Vagina (tissue), 2 donors: ENCODE measurements around the gene OSBPL1A. TPM values are rescaled to one million over a fixed set of nuclear protein-coding genes. Genes with fewer than 3 reads are reported as not detected.

Experiments
- DNase-seq, 2 donors: peaks; one replicate each; pipeline ENCODE4 v3.0.0-alpha.2; 2017; ENCODE audit errors: extremely low spot score in 2 of 2
- H3K27ac ChIP-seq: fragments of 200-600 bp; sonication (generic); one replicate; pipeline ENCODE4 v1.5.1; 2019
- H3K27me3 ChIP-seq: fragments of 200-600 bp; sonication (generic); one replicate; pipeline ENCODE4 v1.5.1; 2019
- H3K36me3 ChIP-seq, 2 donors: fragments of 200-600 bp; sonication (generic); one replicate each; pipeline ENCODE4 v1.5.1; 2017 to 2019
- H3K4me1 ChIP-seq: fragments of 200-600 bp; sonication (generic); one replicate; pipeline ENCODE4 v1.5.1; 2019
- H3K4me3 ChIP-seq, 2 donors: fragments of 200-600 bp; sonication (generic); 1 replicate in 1 of 2; 2 replicates in 1 of 2; pipeline ENCODE4 v1.5.1; 2016 to 2019
- H3K9me3 ChIP-seq: fragments of 200-600 bp; sonication (generic); one replicate; pipeline ENCODE4 v1.5.1; 2019
- POLR2A ChIP-seq, 2 donors: fragments of 450-650 bp; IDR thresholded peaks; one replicate each; pipeline ENCODE4 v1.6.1; 2017; ENCODE audit warnings: antibody characterized with exemption in 2 of 2, mild to moderate bottlenecking in 2 of 2, moderate library complexity in 2 of 2
- POLR2AphosphoS5 ChIP-seq, 2 donors: sonication (generic); formaldehyde crosslinking; IDR thresholded peaks; one replicate each; pipeline ENCODE4 v1.9.0; 2017; ENCODE audit warnings: antibody characterized with exemption in 2 of 2, mild to moderate bottlenecking in 2 of 2, low read depth in 1 of 2; ENCODE audit not compliant: insufficient read depth in 1 of 2
- intact Hi-C: fragments of 100-400 bp; cut with DNase I; formaldehyde crosslinking; loops from one replicate; pipeline ENCODE4 v1.15.1; 2023
- total RNA-seq: library from RNA; depleted of rRNA; stranded (reverse); fragments of >200 nt; gene quantifications from one replicate; pipeline ENCODE4 v1.2.3, GENCODE V29; 2016
- TF ChIP-seq, protein P1 (sequence below), 3 experiments: fragments of 450-650 bp in 2 of 3; fragments of 200-600 bp in 1 of 3; sonication (generic) in 1 of 3; IDR thresholded peaks; one replicate each; pipeline ENCODE4 v1.5.1; 2017 to 2019; ENCODE audit warnings: antibody characterized with exemption in 3 of 3, mild to moderate bottlenecking in 2 of 3, moderate library complexity in 2 of 3

OSBPL1A gene
- total RNA-seq, 1 donor from 2014 or later = 33.9 TPM

DNA sequence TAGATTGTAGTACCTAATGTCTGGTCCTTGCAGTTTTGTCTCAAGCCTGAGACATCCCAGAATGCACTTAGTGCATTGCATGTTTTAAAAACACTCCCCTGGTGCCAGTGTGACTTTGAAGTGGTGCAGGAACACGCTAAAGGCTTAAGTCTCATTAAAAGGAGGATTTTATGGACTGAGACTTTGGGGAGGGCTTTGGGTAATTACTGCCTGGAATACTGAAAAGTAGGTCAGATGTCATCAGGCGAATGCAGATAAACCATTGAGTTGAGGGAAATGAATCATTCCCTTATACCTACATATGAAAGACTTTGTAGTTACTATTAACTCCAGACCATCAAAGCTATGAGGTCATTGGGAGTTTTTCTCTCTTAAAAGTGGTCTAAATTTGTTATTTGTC lies 3.0 kb upstream of the OSBPL1A start:
- intact Hi-C loops = no loop called here
- Histone ChIP-seq H3K36me3 (no peaks in the 10 kb centered on the region), H3K4me1 (peaks cover 22% of the 10 kb centered on the region)

DNA sequence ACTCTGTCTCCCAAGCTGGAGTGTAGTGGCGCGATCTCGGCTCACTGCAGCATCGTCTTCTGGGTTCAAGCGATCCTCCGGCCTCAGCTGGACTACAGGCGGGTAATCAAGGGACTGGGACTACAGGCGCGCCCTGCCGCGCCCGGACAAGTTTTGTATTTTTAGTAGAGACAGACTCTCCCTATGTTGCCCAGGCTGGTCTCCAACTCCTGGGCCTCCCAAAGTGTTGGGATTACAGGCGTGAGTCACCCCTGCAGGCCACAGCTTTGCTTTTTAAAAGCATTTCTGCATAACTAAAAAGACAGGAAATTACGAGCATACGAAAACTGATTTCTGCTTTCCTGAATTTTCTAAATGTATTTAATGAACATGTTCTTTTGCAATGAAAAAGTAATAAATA lies 916 bp upstream of the OSBPL1A start:
- Histone ChIP-seq H3K4me1 (peaks cover 28% of the 10 kb centered on the region), H3K4me3 (peak overlapping the region; percentile 62 to 77), H3K27ac (peak overlapping the region; percentile 83), H3K36me3 (no peaks in the 10 kb centered on the region), H3K27me3 (no peaks in the 10 kb centered on the region), H3K9me3 (no peaks in the 10 kb centered on the region)
- TF ChIP-seq, protein P1, sequence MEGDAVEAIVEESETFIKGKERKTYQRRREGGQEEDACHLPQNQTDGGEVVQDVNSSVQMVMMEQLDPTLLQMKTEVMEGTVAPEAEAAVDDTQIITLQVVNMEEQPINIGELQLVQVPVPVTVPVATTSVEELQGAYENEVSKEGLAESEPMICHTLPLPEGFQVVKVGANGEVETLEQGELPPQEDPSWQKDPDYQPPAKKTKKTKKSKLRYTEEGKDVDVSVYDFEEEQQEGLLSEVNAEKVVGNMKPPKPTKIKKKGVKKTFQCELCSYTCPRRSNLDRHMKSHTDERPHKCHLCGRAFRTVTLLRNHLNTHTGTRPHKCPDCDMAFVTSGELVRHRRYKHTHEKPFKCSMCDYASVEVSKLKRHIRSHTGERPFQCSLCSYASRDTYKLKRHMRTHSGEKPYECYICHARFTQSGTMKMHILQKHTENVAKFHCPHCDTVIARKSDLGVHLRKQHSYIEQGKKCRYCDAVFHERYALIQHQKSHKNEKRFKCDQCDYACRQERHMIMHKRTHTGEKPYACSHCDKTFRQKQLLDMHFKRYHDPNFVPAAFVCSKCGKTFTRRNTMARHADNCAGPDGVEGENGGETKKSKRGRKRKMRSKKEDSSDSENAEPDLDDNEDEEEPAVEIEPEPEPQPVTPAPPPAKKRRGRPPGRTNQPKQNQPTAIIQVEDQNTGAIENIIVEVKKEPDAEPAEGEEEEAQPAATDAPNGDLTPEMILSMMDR (IDR thresholded peaks at IDR 0.05) = no peak
- TF ChIP-seq POLR2AphosphoS5 (IDR thresholded peaks at IDR 0.05; ENCODE audit: insufficient read depth in 1 of 2, low read depth in 1 of 2) (no peak), POLR2A (IDR thresholded peaks at IDR 0.05) (no peak)
- intact Hi-C loops = no loop called here
- no peak for DNase-seq

More for the DNA sequence above, 3.0 kb upstream of the OSBPL1A start:
- TF ChIP-seq, protein P1 (IDR thresholded peaks at IDR 0.05) = no peak
- TF ChIP-seq POLR2AphosphoS5 (IDR thresholded peaks at IDR 0.05; ENCODE audit: insufficient read depth in 1 of 2, low read depth in 1 of 2) = no peak
- no peak for TF ChIP-seq POLR2A (IDR thresholded peaks at IDR 0.05)
- Histone ChIP-seq H3K4me3 (no peak overlapping the region), H3K27me3 (no peaks in the 10 kb centered on the region), H3K27ac (no peak overlapping the region), H3K9me3 (no peaks in the 10 kb centered on the region)
- DNase-seq = peak in 1 of 2 donors; percentile 25

DNA sequence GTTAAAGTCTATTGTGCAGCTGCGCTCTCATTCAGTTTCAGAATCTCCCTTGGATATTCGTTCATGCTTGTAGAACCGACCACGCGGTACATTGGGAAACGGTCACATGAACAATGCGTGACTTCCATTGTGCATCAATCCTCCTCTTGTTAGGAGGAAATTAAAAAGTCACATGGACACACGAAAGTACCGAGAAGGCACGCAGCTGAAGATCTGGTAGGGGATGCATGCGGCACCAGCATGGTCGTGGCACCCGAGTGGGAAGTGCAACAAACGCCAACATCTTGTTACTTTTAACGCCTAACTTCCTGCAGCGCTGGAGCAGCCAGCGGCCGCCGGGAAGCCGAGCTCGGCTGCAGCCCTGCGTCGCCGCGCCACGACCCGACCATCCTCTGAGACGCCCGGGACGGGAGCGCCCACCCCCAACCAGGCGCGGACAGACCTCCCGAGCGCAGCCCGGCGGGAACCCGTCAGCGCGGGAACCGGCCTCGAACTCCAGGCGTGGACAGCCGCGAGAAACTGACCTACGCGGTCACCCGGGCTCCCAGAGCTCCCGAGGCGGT lies 412 bp downstream of the OSBPL1A start:
- Histone ChIP-seq H3K9me3 (no peaks in the 10 kb centered on the region), H3K27me3 (no peaks in the 10 kb centered on the region), H3K4me3 (peak overlapping the region; percentile 62 to 77), H3K27ac (peak overlapping the region; percentile 83), H3K4me1 (peaks cover 28% of the 10 kb centered on the region), H3K36me3 (no peaks in the 10 kb centered on the region)
- DNase-seq = peak in 1 of 2 donors; percentile 94
- intact Hi-C loops = no loop called here
- TF ChIP-seq POLR2A (IDR thresholded peaks at IDR 0.05) (no peak), POLR2AphosphoS5 (IDR thresholded peaks at IDR 0.05; ENCODE audit: insufficient read depth in 1 of 2, low read depth in 1 of 2) (peak in 1 of 2 donors; percentile 86)
- TF ChIP-seq, protein P1 (IDR thresholded peaks at IDR 0.05) = no peak

DNA sequence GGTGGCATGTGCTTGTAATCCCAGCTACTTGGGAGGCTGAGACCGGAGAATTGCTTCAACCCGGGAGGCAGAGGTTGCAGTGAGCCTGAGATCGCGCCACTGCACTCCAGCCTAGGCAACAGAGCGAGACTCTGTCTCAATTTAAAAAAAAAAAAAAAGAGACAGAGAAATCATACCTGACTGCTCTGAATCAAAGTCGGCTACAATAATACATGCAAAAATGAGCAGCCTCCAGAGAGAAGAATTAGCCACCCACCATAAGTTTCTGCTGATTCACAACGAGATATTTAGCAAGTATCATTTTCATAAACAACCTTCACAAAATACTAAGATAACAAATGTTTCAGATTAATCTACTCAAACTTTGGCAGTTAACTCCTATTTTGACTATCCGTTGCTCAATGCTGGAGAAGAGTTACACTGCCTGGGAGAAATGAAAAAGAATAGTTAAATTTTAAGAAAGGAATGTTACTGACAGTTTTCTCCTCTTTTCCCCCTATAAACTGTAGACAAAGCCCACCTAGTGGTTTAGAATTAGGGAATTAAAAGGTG lies 1.5 kb downstream of the OSBPL1A start:
- Histone ChIP-seq H3K4me3 (peak overlapping the region in 1 of 2 donors; percentile 62), H3K36me3 (no peaks in the 10 kb centered on the region), H3K27me3 (no peaks in the 10 kb centered on the region), H3K27ac (peak overlapping the region; percentile 83), H3K9me3 (no peaks in the 10 kb centered on the region), H3K4me1 (peaks cover 28% of the 10 kb centered on the region)
- intact Hi-C loops = no loop called here
- no peak for DNase-seq
- TF ChIP-seq, protein P1 (IDR thresholded peaks at IDR 0.05) = no peak
- TF ChIP-seq POLR2AphosphoS5 (IDR thresholded peaks at IDR 0.05; ENCODE audit: insufficient read depth in 1 of 2, low read depth in 1 of 2) (no peak), POLR2A (IDR thresholded peaks at IDR 0.05) (no peak)
